Epithelial cell of prostate (primary cell): Measurements from ENCODE around the gene MYBPH.

Experiments
- DNase-seq: peaks from one replicate; pipeline ENCODE4 v3.0.0-alpha.2; 2011; ENCODE audit warnings: low read depth, low spot score
- H3K27ac ChIP-seq: fragments of 450-650 bp; 2 replicates; pipeline ENCODE4 v1.5.1; 2017; ENCODE audit warnings: mild to moderate bottlenecking

The MYBPH gene, protein sequence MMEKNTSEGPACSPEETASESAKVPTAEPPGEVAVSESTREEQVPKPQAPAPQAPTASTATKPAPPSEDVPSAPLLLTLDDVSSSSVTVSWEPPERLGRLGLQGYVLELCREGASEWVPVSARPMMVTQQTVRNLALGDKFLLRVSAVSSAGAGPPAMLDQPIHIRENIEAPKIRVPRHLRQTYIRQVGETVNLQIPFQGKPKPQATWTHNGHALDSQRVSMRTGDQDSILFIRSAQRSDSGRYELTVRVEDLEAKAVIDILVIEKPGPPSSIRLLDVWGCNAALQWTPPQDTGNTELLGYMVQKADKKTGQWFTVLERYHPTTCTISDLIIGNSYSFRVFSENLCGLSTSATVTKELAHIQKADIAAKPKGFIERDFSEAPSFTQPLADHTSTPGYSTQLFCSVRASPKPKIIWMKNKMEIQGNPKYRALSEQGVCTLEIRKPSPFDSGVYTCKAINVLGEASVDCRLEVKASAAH

DNA sequence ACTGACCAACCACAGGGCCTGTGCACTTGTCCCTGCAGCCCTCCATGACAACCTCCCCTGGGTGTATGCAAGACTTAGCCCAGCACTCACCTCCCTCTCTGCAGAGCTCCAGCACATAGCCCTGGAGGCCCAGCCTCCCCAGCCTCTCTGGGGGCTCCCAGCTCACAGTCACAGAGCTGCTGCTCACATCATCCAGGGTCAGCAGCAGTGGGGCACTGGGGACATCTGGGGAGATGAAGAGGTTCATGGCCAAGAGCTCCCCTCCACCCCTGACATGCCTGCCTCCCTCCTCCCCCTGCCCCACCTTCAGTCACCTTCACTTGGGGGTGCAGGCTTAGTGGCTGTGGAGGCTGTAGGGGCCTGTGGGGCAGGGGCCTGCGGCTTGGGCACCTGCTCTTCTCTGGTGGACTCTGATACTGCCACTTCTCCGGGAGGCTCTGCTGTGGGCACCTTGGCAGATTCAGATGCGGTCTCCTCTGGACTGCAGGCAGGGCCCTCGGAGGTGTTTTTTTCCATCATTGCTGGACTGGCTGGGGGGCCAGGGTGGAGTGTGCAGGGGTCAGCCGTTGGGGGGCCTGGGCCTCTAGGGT lies at the start of gene MYBPH:
TSS of gene MYBPH (minus strand) at position 590 of the 590 bp plus-strand sequence. CDS start at position 519, 71 bp downstream.
- DNase-seq: no peak
- no peak within 1 kb of the TSS for H3K27ac ChIP-seq

DNA sequence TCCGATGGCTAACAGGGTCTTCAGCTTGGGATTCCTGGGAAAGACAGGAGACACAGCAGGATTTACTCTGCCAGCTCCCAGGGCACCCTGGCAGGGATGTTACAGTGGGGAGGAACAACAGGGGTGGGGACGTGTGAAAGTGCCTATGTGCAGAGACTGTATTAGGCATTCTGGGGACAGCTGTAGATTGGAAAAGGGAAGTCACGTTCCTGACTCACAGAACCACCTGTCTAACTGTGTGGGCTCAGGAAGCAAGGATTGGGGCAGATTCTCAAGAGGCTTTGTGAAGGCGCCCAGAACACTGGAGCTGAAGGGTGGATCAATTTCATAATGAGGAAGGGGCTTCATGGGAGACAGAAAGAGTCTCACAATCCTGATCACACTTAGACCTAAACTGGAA lies 49.4 kb upstream of the MYBPH start:
- H3K27ac ChIP-seq: no peak overlapping the region
- DNase-seq: no peak

DNA sequence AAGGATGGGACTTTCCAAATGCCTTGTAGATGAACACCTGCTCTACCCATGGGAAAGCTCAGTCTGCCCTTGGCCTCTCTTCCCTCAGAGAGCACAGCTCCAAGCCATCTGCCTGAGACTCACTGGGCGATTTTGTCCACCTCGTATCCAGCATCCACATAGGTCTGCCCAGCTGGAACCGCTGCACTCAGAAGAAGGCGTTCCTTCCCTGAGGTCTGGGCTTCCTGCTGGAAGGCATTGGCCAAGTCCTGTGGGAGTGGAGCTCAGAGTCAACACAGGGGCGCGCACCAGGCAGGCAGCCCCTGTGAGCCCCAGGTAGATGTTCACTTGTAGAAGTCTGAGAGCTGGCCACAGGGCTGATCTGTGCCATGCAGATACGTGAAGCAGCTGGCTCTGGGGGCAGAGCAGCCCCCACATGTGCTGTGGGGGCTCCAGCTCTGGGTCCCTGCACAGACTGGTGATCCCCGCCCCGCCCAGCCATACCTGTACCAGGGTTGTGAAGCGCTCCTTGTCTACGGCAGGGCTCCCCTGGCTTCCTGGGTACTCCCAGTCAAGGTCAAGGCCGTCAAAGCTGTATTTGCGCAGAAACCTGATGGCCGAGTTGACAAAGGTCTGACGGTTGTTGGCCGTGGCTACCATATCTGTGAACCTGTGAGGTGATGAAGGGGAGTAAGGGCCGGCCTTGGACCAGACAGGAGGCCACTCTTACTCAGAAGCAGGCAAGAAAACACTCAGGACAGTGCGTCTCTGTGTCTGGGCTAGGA lies 47.6 kb upstream of the MYBPH start:
- no peak overlapping the region for H3K27ac ChIP-seq
- no peak for DNase-seq

DNA sequence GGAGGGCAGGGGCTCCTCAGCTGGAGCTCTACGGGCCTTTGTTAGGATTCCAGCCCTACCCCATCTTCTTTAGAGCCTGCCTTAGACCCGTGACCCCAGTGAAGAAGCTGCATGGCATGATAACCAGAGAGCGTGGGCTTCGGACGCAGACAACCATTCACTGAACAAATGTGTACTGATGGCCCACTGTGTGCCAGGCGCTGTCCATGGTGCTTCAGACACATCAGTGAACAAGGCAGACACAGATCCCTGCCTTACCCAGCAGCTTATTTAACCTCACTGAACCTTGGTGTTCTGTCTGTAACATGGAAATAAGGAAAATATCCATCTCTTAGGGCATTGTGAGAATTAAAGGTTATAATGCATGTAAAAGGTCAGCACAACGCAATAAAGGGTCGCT lies 44.3 kb upstream of the MYBPH start:
- DNase-seq: no peak
- H3K27ac ChIP-seq: no peak overlapping the region

DNA sequence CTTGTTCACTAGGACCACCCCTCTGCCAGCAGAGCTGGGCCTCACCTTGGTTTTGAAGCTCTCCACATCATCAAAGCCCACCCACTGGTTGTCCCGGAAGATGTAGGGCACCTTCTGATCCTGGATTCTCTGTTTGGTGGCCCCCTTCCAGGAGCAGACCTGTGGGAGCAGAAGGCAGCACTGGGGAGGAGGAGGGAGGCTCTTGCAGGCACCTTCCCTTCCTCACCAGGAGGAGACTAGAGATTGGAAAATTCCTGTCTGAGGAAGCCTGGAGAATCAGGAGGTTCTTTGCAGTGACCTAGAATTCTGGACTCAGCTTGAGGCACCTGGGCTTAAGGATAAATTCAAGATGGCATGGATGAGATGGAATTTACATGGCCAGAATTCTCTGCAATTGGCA lies 43.5 kb upstream of the MYBPH start:
- no peak overlapping the region for H3K27ac ChIP-seq
- no peak for DNase-seq

DNA sequence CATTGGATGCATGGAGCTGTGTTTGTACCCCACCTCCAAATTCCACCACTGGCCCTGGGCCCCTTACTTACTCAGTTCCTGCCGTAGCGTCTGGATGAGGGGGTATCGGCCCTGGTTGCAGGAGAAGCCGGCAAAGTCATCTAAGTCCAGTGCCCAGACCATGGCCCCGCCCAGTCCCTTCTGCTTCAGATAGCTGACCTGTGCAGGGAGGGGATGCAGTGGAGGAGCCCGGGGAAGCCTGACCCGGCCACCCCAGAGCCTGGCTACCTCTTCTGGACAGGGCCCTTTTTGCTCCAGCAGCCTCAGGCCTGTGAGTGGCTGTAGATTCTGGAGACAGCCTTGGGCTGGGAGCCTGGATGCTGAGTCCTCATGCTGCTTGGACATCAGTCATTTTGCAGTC lies 42.0 kb upstream of the MYBPH start:
- no peak for DNase-seq
- no peak overlapping the region for H3K27ac ChIP-seq

DNA sequence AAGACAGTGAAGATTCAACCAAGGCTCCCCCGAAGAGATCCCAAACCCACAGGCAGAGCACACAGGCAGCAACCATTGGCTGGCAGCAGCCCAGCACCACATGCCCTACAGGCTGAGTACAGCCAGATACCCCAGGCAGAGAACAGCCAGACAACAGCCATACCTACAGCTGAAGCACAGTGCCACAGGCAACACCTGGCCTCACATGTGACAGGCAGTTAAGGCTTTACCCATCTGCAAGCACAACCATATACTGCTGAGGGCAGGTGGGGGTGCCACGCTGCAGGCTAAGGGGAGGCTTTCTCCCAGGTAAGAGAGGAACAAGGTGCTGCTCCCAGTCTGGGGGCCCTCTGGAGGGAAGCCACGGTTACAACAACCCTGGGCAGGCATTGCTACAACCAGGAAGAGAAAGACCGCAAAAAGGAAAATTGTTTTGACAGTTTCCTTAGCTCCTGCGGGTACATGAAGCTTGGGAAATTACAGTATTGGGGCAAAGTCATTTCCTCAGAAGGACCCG lies 41.6 kb upstream of the MYBPH start:
- no peak for DNase-seq
- no peak overlapping the region for H3K27ac ChIP-seq

DNA sequence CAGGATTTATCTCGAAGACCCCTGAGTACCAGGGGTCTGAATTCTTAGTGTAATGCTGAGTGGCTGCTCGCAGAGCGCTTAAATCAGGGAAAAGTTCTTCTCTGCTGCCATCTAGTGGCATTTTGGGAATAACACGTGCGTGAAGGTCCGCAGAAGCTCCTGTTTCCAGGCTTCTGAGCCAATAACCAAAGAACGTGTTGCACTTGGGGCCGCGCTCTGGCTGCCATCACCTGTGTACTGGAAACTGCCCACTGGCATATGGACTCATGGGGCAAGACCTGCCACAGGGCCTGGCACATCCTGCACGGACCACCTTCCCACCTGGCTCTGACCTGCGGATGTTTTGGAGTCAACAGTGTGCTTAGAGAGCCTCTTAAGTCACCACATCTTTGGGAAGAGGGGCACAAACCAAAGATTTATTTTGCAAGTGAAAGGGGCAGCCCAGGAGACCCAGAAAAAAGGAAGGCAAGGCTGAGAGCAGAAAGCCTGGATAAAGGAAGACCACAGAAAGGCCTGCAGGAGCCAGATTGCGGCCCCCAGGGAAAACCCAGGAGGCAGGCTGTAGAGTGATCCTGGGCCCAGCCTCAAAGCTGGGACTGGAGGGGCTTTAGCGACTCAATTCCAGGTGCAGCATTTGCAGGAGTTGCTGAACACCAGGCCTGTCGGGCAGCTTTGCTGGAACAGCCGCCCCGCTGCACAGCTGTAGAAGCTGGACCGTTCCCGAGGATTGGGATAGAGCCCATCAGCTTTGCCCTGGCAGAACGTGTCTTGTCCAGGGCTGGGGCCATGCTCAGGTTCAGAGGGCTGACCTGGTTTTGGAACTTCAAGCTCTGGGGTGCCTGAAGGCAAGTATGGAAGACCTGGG lies 40.9 kb upstream of the MYBPH start:
- DNase-seq: no peak
- no peak overlapping the region for H3K27ac ChIP-seq

DNA sequence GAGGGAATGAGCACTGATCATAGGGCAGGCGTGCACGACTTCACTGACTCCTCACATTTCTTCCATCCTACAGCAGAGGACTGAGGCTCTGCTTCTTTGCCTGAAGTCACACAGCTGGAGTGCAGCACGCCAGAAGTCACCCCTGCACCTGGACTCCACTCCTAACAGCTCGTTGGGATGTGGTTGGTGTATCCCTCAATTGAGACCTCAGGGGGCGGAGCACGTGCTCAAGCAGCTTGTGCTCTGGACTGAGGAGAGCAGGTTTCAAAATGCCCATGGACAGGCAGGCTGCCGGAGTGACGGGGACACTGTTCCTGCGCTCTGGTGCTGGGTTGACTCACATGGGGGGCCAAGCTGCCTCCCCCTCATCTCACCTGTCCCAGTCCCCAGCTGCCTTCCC lies 39.9 kb upstream of the MYBPH start:
- no peak overlapping the region for H3K27ac ChIP-seq
- no peak for DNase-seq

DNA sequence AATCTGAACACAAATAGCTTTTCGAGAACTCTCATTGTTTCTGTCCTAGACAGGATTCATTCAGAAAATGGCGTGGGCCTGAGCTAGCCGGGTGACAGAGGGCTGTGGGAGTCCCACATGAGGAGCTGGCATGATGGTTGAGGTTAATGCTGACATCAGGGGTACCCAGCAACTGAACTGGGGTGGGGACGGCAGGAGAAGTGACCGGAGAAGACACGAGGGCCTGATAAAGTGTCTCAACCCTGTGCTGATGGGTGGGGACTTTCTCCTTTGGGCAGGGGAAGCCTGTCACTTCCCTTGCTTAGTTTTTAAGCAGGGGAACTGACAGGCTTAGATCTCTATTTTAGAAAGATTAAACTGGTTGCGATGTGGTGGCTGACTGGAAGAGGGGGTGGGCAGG lies 39.2 kb upstream of the MYBPH start:
- H3K27ac ChIP-seq: no peak overlapping the region
- DNase-seq: no peak

DNA sequence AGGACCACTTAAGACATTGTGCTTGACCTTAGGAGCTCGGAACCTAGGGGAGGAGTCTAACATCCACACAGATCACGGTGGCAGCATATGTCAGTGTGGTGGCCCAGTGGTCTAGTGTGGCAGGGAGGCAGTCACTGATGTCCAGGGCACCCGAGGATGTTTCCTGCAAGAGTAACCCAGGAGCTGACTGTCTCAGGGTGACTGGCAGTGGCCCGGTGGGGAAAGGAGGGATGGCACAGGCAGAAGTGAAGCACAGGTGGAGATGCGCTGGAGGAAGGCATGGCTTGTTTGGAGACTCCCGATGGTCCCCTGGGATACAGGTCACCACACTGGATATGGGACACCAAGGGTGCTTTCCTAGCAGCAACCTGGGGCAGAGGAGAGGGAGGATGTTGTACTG lies 37.5 kb upstream of the MYBPH start:
- DNase-seq: no peak
- no peak overlapping the region for H3K27ac ChIP-seq

DNA sequence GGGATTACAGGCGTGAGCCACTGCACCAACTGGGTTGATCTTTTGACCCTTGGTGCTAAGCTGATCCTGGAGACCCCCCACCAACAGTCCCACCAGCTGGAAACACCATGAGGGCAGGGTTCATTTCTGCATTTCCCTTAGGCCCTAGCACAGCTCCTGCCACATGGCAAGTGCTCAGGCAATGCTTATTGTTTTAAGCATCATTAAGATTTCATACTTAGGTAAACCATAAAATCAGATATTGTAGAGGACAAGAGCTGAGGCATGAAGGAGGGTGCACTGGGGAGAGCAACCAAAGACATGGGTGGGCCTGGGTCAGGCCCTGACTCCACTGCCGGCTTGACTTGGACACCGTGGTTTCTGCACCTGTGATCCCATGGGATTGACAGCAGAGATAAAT lies 36.2 kb upstream of the MYBPH start:
- no peak overlapping the region for H3K27ac ChIP-seq
- no peak for DNase-seq

DNA sequence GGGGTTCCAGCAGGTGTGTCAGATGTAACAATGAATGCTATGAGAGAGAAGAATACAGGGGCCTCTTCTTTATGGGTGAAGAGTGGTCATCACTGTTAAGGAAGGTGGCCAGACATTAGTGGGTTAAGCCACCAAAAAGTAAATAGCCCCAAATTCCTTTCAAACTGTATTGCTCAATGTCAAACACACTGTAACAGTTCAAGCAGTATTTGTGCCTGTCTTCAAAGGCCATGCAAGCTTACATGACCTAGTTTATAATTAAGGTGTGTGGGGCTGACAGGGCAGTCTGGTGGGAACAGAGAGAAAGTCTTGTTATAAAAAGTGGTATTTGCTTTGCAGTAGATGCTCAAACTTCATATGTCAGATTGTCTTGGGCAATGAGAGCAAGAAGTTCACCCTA lies 35.4 kb upstream of the MYBPH start:
- no peak for DNase-seq
- no peak overlapping the region for H3K27ac ChIP-seq

DNA sequence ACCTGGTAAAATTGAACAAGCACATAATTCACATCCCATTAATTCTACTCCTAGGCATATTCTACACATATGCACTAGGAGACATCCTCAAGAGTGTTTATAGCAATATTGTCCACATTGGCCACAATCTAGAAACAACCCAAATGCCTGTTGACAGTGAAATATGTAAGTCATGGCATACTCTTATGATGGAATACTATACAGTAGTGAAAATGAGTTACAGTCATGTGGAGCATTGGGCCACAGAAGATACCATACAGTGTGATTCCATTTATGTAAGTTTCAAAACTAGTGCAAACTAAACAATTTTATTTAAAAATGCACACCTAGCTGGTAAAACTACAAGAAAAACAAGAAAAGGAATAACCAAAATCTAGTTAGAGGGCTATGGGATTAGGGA lies 34.7 kb upstream of the MYBPH start:
- DNase-seq: no peak
- no peak overlapping the region for H3K27ac ChIP-seq

DNA sequence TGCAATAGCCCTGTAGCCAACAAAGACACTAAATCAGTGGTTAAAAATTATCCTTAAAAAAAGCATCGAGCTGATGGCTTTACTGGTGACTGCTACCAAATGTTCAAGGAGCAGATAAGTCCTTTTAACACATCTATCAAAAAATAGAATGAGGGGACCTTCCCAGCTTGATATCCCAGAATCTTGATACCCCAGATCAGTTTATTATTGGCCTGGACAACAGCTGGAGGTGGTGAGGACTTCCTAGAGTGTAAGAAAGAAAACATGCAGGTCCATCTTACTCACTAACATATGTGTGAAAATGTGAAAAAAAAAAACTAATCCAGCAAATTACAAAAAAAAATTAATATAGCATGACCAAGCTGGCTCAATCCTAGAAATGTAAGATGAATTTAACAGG lies 32.6 kb upstream of the MYBPH start:
- no peak overlapping the region for H3K27ac ChIP-seq
- DNase-seq: no peak

DNA sequence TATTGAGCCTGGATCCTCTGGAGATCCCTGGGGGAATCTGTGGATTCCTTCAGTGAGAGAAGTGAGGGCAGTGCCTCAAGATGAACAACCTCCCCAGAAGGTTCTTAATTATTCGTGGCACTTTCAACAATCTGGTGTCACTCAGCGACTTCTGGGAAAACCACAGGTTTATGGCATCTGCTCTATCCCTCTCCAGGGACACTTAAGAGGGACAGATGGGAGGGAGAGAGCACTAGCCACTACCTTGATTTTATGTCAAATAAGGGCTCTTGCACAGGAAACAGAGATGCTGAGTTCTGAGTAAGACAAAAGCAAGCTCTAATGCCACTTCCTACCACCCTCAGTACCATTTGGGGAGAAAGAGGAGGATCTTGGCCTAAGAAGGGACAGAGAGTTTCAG lies 32.1 kb upstream of the MYBPH start:
- no peak overlapping the region for H3K27ac ChIP-seq
- DNase-seq: no peak

DNA sequence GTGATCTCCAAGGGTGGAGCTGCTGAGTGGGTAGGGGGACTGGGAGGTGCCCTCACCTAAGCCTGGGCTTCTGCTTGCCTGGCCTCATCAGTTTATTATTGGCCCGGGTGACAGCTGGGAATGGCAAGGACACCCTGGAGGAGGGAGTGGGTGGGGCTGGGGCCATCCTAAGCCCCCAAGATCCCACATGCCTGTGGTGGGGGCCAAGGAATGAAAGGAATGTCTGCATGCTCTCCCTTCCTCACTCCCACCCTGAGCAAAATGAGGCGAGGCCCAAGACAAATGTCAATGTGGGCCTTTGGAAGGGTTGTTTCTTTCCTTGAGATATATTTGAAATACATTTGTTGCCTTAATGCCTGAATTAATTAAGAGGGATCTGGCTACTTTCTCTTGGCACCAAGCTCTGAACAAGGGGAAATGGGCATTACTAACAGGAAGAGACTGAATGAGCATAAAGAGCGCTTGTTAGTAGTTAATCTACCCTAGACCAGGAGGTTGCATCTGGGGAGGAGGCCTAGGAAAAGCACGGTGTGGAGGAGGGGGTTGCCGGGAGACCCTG lies 30.6 kb upstream of the MYBPH start:
- H3K27ac ChIP-seq: no peak overlapping the region
- no peak for DNase-seq

DNA sequence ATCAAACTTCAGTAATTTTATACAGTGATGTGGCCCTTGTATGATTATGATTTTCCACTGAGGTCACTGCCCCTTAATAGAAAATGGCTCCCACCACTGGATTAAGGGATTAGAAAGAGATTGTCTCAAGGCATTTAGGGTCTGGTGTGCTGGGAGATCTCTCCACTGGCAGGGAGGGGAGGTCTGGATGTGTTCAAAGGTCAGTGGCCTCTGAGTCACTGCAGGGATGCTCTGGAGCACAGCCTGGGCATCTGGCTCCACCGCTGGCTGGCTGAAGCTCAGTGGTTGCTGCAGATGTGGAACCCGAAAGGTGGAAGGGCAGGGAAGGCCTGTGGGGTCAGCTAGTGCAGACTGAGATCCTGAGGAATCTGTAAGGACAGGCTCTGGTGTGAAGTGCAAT lies 29.1 kb upstream of the MYBPH start:
- no peak for DNase-seq
- H3K27ac ChIP-seq: no peak overlapping the region

DNA sequence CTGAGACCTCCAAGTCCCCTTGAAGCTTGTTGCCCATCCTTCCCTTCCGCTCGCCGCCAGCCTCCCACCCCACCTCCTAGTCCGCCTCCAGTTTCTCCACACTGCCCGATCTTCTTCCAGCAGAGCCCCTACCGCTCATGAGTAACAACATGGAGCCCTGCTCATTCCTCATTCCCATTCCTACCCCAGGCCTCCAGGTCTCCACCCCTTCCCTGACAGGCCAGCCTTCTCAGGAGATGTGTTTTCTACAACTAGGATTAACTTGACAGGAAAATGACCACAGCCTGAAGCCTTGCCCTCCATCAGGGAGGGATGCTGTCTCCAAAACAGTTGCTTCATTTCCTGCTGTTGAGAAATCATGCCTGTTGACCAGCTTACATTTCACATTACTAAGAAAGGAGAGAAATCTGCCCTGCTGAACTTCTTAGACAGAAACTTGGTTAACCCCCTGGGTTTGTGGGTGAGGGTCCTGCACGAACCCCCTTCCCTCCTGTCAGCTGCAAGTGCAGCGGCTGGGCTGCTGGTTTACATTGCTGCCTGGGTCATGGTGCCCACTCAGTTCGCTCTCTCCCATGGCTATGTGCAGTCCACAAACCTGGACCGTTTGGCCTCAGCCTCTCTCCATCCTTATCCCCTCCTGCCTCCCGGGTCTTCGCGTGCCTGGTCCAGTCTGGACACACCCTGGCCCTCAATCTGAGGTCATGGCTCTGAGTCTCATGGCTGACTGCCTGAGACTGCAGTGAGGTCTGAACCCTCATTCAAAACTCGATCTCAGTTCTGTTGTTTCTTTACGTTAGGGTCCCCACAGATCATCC lies 27.0 kb upstream of the MYBPH start:
- H3K27ac ChIP-seq: no peak overlapping the region
- no peak for DNase-seq
